GM23248 (cell line): Measurements from ENCODE around the gene MTHFD1L.

Source experiments
- EZH2 ChIP-seq: fragments of 200-600 bp; sonication (generic); IDR thresholded peaks from 2 replicates; pipeline ENCODE4 v1.6.1; 2018; ENCODE audit warnings: antibody characterized with exemption, mild to moderate bottlenecking; ENCODE audit not compliant: insufficient read depth, poor library complexity, severe bottlenecking
- EZH2phosphoT487 ChIP-seq: fragments of 200-600 bp; sonication (generic); IDR thresholded peaks from 2 replicates; pipeline ENCODE4 v1.6.1; 2018; ENCODE audit warnings: antibody characterized with exemption, moderate library complexity, mild to moderate bottlenecking, low read depth; ENCODE audit not compliant: insufficient read depth

DNA sequence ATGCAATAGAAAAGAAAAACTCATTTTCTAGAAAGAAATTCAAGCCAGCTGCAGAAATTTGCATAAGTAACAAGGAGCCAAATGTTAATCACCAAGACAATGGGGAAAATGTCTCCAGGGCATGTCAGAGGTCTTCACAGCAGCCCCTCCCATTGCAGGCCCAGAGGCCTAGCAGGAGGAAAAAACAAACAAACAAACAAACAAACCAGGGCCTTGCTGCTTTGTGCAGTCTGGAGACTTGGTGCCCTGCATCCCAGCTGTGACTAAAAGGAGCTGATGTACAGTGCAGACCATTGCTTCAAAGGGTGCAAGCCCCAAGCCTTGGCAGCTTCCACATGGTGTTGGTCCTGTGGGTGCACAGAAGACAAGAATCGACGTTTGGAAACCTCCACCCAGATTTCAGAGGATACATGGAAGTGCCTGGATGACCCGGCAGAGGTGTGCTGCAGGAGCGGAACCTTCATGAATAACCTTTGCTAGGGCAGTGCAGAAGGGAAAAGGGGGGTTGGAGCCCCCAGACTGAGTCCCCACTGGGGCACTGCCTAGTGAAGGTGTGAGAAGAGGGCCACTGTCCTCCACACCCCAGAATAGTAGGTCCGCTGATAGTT is 263.4 kb downstream of the MTHFD1L start:
- TF ChIP-seq EZH2phosphoT487 (no peak), EZH2 (no peak)
